ENCODE measurements around the gene FHOD3. TPM values are rescaled to one million over a fixed set of nuclear protein-coding genes. Genes with fewer than 3 reads are reported as not detected.

Gene FHOD3
- total RNA-seq, 2 donors from 2014 or later, result 19.8 to 24.9 TPM

DNA sequence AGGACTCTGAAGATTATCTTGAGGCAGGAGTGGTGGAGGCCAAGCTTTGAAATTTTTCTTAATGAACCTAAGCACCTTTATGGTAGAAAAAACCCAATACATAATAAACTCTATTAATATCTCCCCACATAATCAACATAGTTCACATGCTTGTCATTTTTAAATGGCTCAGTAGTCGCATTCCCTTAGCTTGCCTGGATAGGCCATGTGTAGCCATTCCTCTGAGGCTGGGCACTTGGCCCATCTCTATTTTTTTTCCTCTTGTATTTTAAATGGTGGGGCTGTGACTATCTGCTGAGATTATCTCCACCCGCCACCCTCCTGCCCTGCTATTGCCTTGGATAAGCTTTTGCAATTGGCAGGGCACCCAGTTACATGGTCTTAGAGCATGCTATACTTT is 143.1 kb downstream of the FHOD3 start:
- peak; percentile 27 for ATAC-seq (ENCODE audit: insufficient number of reproducible peaks, low FRiP score, low read depth)
- Histone ChIP-seq H3K36me3 (no peaks in the 10 kb centered on the region), H3K27me3 (replicated peaks; ENCODE audit: insufficient read depth) (no peaks in the 10 kb centered on the region), H3K9me3 (no peaks in the 10 kb centered on the region), H3K4me3 (no peak overlapping the region), H3K27ac (peak overlapping the region; percentile 89 to 92), H3K4me1 (ENCODE audit: control insufficient read depth in 1 of 2, low read depth in 2 of 2) (peaks cover 37 to 56% of the 10 kb centered on the region in 2 donors)
- DNase-seq (ENCODE audit: low spot score), result no peak
- TF ChIP-seq, protein P1, sequence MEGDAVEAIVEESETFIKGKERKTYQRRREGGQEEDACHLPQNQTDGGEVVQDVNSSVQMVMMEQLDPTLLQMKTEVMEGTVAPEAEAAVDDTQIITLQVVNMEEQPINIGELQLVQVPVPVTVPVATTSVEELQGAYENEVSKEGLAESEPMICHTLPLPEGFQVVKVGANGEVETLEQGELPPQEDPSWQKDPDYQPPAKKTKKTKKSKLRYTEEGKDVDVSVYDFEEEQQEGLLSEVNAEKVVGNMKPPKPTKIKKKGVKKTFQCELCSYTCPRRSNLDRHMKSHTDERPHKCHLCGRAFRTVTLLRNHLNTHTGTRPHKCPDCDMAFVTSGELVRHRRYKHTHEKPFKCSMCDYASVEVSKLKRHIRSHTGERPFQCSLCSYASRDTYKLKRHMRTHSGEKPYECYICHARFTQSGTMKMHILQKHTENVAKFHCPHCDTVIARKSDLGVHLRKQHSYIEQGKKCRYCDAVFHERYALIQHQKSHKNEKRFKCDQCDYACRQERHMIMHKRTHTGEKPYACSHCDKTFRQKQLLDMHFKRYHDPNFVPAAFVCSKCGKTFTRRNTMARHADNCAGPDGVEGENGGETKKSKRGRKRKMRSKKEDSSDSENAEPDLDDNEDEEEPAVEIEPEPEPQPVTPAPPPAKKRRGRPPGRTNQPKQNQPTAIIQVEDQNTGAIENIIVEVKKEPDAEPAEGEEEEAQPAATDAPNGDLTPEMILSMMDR (IDR thresholded peaks at IDR 0.05), result no peak

DNA sequence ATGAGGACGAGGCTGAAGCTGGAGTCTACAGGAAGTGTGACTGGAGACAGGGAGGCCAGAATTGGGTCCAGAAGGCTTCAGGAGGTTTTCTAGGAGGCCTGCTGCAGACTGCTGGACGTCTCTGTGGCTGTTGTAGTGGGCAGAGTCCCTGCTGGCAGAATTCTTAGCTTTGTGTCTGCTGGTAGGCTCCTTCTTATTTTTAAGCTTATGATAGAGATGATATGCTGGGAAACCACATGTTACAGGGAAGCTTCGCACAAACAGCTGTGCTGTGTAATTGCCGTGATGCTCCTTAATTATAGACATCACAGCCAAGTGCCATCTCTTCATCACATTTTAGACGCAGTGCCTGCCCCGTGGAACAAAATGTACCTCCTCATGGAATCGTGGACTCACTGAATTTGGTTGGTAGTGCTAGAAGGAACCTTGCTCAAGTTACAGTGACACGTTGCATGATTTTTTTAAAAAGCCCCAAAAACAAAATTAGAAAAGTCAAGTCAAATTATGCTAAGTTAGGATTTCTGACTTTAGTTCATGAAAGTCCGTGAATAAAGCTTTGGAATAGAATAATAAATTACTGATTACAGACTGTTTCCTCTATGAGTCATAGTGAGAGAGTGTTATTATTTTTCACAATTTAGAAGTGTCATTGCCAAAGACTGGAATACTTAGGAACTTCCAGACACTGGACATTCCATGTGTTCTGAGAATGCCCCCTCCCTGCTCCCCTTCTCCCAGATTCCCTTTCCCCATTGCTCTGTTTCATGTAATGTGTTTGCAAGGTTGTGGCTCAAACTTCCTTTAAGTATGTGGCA is 144.1 kb downstream of the FHOD3 start:
- ATAC-seq (ENCODE audit: insufficient number of reproducible peaks, low FRiP score, low read depth), result peak; percentile 84
- H3K27ac ChIP-seq, result peak overlapping the region; percentile 89 to 92
- H3K4me1 ChIP-seq (ENCODE audit: control insufficient read depth in 1 of 2, low read depth in 2 of 2), result peaks cover 37 to 66% of the 10 kb centered on the region in 2 donors
- peak overlapping the region; percentile 56 for H3K4me3 ChIP-seq
- H3K27me3 ChIP-seq (replicated peaks; ENCODE audit: insufficient read depth), result no peaks in the 10 kb centered on the region
- no peaks in the 10 kb centered on the region for H3K9me3 ChIP-seq
- H3K36me3 ChIP-seq, result no peaks in the 10 kb centered on the region
- DNase-seq (ENCODE audit: low spot score), result no peak
- TF ChIP-seq, protein P1 (IDR thresholded peaks at IDR 0.05), result no peak

DNA sequence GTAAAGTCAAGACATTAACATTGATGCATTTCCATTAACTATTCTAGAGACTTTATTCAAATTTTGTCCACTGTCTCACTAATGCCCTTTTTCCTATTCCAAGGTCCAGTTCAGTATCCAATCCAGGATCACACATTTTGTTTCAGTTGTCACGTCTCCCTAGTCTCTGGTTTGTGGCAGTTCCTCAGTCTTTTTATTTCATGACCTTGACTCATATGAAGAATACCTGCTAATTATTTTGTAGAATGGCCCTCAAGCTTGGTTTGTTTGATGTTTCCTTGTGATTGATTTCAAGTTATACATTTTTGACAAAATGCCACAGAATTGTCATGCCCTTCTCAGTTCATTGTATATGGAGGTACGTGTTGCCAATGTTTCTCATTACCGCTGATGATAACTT is 145.2 kb downstream of the FHOD3 start:
- H3K4me1 ChIP-seq (ENCODE audit: control insufficient read depth in 1 of 2, low read depth in 2 of 2), result peaks cover 37 to 65% of the 10 kb centered on the region in 2 donors
- no peak overlapping the region for H3K4me3 ChIP-seq
- TF ChIP-seq, protein P1 (IDR thresholded peaks at IDR 0.05), result no peak
- no peaks in the 10 kb centered on the region for H3K27me3 ChIP-seq (replicated peaks; ENCODE audit: insufficient read depth)
- H3K36me3 ChIP-seq, result no peaks in the 10 kb centered on the region
- H3K27ac ChIP-seq, result peak overlapping the region; percentile 89 to 92
- H3K9me3 ChIP-seq, result no peaks in the 10 kb centered on the region
- DNase-seq (ENCODE audit: low spot score) (no peak), ATAC-seq (ENCODE audit: insufficient number of reproducible peaks, low FRiP score, low read depth) (no peak)

DNA sequence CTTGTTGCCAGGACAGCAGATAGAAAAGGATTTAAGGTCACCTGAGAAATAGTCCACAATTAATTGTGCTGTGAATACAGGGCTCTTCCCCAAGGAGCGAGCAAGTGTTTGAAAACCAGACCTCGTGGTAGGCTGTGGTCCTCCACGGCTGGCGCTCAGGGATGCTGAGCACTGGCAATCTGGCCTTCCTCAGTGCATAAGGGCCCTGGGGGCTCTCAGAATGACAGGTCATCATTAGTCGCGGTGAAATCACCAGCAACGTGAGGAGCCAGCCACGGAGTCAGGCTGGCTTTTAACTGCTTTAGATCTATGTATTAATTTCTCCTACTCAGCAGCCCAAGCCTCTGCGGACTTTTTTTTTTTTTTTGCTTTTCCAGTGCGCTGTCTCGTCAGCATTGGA is 148.5 kb downstream of the FHOD3 start:
- Histone ChIP-seq H3K4me3 (no peak overlapping the region), H3K36me3 (no peaks in the 10 kb centered on the region), H3K27ac (no peak overlapping the region), H3K27me3 (replicated peaks; ENCODE audit: insufficient read depth) (no peaks in the 10 kb centered on the region), H3K9me3 (no peaks in the 10 kb centered on the region), H3K4me1 (ENCODE audit: control insufficient read depth in 1 of 2, low read depth in 2 of 2) (peaks cover 23 to 54% of the 10 kb centered on the region in 2 donors)
- ATAC-seq (ENCODE audit: insufficient number of reproducible peaks, low FRiP score, low read depth) (no peak), DNase-seq (ENCODE audit: low spot score) (no peak)
- TF ChIP-seq, protein P1 (IDR thresholded peaks at IDR 0.05), result no peak

DNA sequence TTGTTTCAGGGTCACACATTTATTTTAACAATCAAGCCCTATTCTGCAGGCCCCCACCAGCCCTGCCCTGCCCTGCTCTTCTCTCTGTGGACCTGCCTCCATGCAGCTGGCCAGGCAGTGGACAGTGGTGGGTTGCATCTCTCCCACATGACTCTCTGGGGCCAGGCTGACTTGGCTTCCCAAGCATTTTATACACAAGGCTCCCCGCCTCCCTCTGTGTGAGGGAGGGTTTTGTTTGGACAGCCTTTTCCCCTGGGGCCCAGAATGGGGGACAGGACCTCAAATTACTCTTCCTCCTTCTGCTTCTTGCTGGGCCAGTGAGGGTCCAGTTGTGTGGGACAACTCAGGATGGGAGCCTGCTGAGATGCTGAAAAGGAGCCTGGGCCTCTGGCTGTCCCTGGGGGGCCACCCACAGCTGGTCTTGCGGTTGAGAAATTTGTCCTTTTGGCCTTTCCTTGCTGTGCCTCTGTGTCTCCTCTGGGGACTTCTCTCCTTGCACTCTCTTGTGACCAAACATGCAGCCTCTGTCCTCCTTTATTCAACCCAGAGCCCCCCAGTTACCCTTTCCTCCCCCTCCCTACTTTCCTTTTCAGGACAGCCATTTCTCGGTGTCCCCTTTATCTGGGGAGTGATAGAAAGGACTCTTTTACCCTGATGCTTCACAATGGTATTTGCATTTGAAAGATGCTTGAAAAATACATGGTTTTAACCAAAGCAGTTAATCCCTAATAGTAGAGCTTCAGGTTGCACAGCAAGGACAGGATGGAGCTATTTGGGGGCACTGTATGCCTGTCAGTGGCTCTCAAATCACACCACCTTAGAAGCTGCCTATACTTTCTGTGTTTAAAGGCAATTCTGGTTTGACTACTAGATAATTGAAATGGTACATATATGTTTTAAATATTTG is 151.1 kb downstream of the FHOD3 start:
- Histone ChIP-seq H3K27me3 (replicated peaks; ENCODE audit: insufficient read depth) (no peaks in the 10 kb centered on the region), H3K9me3 (no peaks in the 10 kb centered on the region), H3K27ac (no peak overlapping the region), H3K4me1 (ENCODE audit: control insufficient read depth in 1 of 2, low read depth in 2 of 2) (peaks cover 11 to 47% of the 10 kb centered on the region in 2 donors), H3K36me3 (no peaks in the 10 kb centered on the region), H3K4me3 (no peak overlapping the region)
- TF ChIP-seq, protein P1 (IDR thresholded peaks at IDR 0.05), result no peak
- ATAC-seq (ENCODE audit: insufficient number of reproducible peaks, low FRiP score, low read depth) (no peak), DNase-seq (ENCODE audit: low spot score) (no peak)
